CD4-positive, alpha-beta T cell treated with Interleukin-4 for 4 hours (primary cell): ENCODE results near the gene GJC3.
"Not testable (repeated sequence)": the region's sequence is repeated elsewhere in the genome, so short reads cannot be mapped to it uniquely, and the experiment has no call there.

Experiments
- DNase-seq: peaks from one replicate; pipeline ENCODE4 v3.0.0-alpha.2; 2020

GJC3 gene

GRCh38 chr7:99928188-99928587 is 1.2 kb downstream of the GJC3 start:
- no peak for DNase-seq

GRCh38 chr7:99927536-99927935 is 1.9 kb downstream of the GJC3 start:
- DNase-seq, result no peak

- no peak for DNase-seq
Observed at GRCh38 chr7:99926321-99926720, 3.1 kb downstream of the GJC3 start.

GRCh38 chr7:99923200-99923599 is 6.2 kb downstream of the GJC3 start:
- DNase-seq, result no peak

- no peak for DNase-seq
Observed at GRCh38 chr7:99920149-99920548, 9.3 kb downstream of the GJC3 start.

GRCh38 chr7:99919814-99920112 is 9.7 kb downstream of the GJC3 start:
- no peak for DNase-seq

GRCh38 chr7:99918959-99919813 is 10.2 kb downstream of the GJC3 start, which contains the start of gene TRIM4:
TRIM4 (minus strand) TSS chr7:99919530; CDS start chr7:99919401, 129 bp downstream.
- DNase-seq, result peak; percentile 90

- no peak for DNase-seq
Observed at GRCh38 chr7:99910976-99911375, 18.4 kb downstream of the GJC3 start.

GRCh38 chr7:99901581-99901980 is 27.8 kb downstream of the GJC3 start:
- DNase-seq, result no peak

GRCh38 chr7:99899830-99900519 is 29.4 kb downstream of the GJC3 start:
- DNase-seq, result no peak

- DNase-seq, result no peak
Observed at GRCh38 chr7:99898836-99899235, 30.6 kb downstream of the GJC3 start.

- no peak for DNase-seq
Observed at GRCh38 chr7:99898023-99898357, 31.4 kb downstream of the GJC3 start.

GRCh38 chr7:99897322-99898022 is 31.9 kb downstream of the GJC3 start:
- DNase-seq, result no peak

GRCh38 chr7:99894738-99895137 is 34.7 kb downstream of the GJC3 start:
- DNase-seq, result no peak

- DNase-seq, result no peak
Observed at GRCh38 chr7:99893280-99893679, 36.1 kb downstream of the GJC3 start.

GRCh38 chr7:99890348-99890747 is 39.1 kb downstream of the GJC3 start:
- DNase-seq, result not testable (repeated sequence)

- DNase-seq, result not testable (repeated sequence)
Observed at GRCh38 chr7:99888366-99888765, 41.1 kb downstream of the GJC3 start.

- DNase-seq, result no peak
Observed at GRCh38 chr7:99881370-99881769, 48.0 kb downstream of the GJC3 start.

- no peak for DNase-seq
Observed at GRCh38 chr7:99876933-99877332, 52.5 kb downstream of the GJC3 start, which contains the start of gene OR2AE1. OR2AE1 (minus strand) TSS chr7:99877033; CDS start chr7:99877033, 0 bp downstream.

- DNase-seq, result no peak
Observed at GRCh38 chr7:99876491-99876890, 52.9 kb downstream of the GJC3 start.
